GM10266 (cell line): ENCODE measurements around the gene SYT14.
"Not testable (repeated sequence)": the region's sequence is repeated elsewhere in the genome, so short reads cannot be mapped to it uniquely, and the experiment has no call there.

Experiments used
- DNase-seq: peaks from one replicate; pipeline ENCODE4 v3.0.0; 2012; ENCODE audit errors: extremely low spot score
- CTCF ChIP-seq: IDR thresholded peaks from 2 replicates; pipeline ENCODE4 v1.5.1; 2012; ENCODE audit warnings: mild to moderate bottlenecking, low read depth; ENCODE audit not compliant: control insufficient read depth, insufficient read depth; ENCODE audit errors: missing control alignments

The SYT14 gene

GRCh38 chr1:209899948-209900347 lies 38.1 kb upstream of the SYT14 start:
- TF ChIP-seq CTCF = peak; percentile 47
- DNase-seq = peak; percentile 45

- no peak for TF ChIP-seq CTCF
- no peak for DNase-seq
Measured at GRCh38 chr1:209900734-209901133, 37.3 kb upstream of the SYT14 start.

GRCh38 chr1:209901211-209901610 lies 36.8 kb upstream of the SYT14 start:
- DNase-seq = no peak
- no peak for TF ChIP-seq CTCF

- DNase-seq = not testable (repeated sequence)
Measured at GRCh38 chr1:209904774-209905173, 33.2 kb upstream of the SYT14 start.

- TF ChIP-seq CTCF = no peak
- no peak for DNase-seq
Measured at GRCh38 chr1:209911746-209912145, 26.3 kb upstream of the SYT14 start.

- TF ChIP-seq CTCF = no peak
Measured at GRCh38 chr1:209912306-209912705, 25.7 kb upstream of the SYT14 start.

GRCh38 chr1:209919637-209920036 lies 18.4 kb upstream of the SYT14 start:
- not testable (repeated sequence) for DNase-seq

More at GRCh38 chr1:209912306-209912705, 25.7 kb upstream of the SYT14 start:
- DNase-seq = no peak

- no peak for TF ChIP-seq CTCF
Measured at GRCh38 chr1:209920844-209921243, 17.2 kb upstream of the SYT14 start.

More at GRCh38 chr1:209920844-209921243, 17.2 kb upstream of the SYT14 start:
- no peak for DNase-seq
